HG02763 (cell line): ENCODE results near the gene KCNH1.
"Not testable (repeated sequence)": the region's sequence is repeated elsewhere in the genome, so short reads cannot be mapped to it uniquely, and the experiment has no call there.

Experiments used
- ATAC-seq: cut with Tn5 transposase; IDR thresholded peaks from one replicate; pipeline ENCODE4 v1.9.1; 2021; ENCODE audit warnings: mild to moderate bottlenecking, moderate library complexity; ENCODE audit not compliant: unreplicated experiment

The KCNH1 gene

GRCh38 chr1:211013346-211014240 is 120.4 kb downstream of the KCNH1 start:
- no peak for ATAC-seq

GRCh38 chr1:211011128-211011527 is 122.8 kb downstream of the KCNH1 start:
- not testable (repeated sequence) for ATAC-seq

- ATAC-seq, result no peak
Observed at GRCh38 chr1:211009944-211010343, 124.0 kb downstream of the KCNH1 start.

- no peak for ATAC-seq
Observed at GRCh38 chr1:211007830-211008229, 126.1 kb downstream of the KCNH1 start.

- not testable (repeated sequence) for ATAC-seq
Observed at GRCh38 chr1:210995931-210996330, 138.0 kb downstream of the KCNH1 start.

GRCh38 chr1:210992837-210993236 is 141.1 kb downstream of the KCNH1 start:
- no peak for ATAC-seq

DNA sequence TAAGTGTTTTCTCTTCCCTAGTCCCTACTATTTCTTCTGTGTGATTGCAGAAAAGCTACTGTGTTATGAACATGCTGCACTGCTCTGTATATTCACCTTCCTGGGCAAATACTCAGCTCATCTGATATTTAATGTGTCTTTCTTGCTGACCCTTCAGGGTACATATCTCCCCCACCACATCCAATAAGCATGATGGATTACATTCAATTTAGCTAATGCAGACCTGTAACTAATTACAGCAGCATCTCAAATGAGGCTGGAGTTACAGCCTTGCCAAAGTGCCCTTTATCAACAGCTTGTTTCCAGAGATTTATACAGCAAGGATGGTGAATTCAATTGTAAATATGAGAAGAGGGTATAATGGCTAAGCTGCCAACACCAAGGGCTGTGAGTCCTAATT is 144.0 kb downstream of the KCNH1 start:
- no peak for ATAC-seq

DNA sequence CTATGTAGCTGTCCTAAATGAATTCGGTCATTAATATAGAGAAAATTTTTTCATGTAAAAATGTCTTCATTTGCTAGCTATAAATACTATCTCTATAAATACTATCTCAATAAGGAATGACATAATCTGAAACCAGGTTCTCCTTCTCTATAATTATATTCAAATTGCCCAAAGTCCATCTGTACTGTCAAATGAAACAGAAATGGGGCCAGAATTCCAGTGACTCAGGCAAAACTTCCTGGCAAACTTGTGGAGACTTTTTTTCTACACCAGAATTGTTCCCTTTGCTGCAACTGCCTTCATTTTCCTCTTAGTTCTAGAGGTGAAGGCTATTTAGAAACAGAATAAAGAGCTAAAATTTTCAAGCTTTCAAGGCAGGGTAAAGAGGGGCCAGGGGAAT is 152.5 kb downstream of the KCNH1 start:
- no peak for ATAC-seq

DNA sequence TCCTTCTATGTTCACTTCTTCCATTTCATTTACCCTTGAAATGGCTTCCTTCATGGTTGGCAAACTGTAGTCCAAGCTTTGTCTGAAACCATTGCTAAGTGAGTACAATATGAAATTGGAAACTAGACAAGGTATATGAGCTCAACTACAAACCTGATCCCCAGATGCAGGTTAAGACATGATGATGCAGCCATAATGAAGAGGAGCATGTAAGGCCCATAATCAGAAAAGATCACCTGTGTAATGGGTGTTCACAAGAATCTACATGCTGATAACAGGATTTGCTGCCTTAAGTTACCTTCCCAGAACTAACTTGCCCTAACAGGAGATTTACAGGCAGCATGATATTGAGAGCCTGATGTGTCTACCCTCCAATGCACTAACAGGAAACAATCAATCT is 153.9 kb downstream of the KCNH1 start:
- no peak for ATAC-seq

- no peak for ATAC-seq
Observed at GRCh38 chr1:210978974-210979354, 155.0 kb downstream of the KCNH1 start.

- no peak for ATAC-seq
Observed at GRCh38 chr1:210978316-210978973, 155.5 kb downstream of the KCNH1 start.

GRCh38 chr1:210951279-210951678 is 182.7 kb downstream of the KCNH1 start:
- no peak for ATAC-seq

GRCh38 chr1:210949940-210950546 is 183.9 kb downstream of the KCNH1 start:
- ATAC-seq, result not testable (repeated sequence)

DNA sequence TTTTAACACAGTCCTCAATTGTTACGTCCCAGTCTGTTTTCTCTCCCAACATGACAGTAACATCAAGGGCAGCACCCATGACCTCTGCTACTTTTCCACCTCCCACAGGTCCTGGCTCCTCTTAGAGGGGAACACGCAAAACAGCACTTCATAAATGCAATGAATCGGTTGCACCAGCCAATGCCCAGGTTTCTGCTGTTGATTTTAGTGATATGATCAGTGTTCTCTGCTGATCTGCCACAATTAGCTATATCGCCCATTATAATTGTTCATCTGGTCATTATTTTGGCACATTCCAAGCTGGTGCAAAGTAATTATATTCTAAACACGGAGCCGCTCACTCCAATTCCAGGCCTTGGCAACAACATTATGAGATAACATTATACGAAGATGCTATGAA is 184.5 kb downstream of the KCNH1 start:
- no peak for ATAC-seq

DNA sequence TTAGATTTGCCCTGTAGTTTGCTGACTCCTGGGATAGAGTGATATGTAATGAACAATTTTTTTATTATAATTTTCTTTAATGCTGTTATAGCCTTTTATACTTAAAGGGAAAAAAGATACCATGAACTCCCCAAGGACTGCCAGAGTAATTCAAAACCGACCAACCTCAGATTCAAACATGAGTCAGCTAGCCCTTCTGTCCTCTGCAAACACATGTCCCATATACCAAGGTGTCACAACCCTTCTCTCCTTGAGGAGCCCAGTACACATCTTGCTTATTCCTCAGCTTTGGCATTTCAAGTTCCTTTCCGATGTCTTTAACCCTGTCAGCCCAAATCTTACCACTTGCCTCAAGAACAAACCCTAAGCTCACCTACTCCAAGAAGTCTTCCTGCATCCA is 184.9 kb downstream of the KCNH1 start:
- ATAC-seq, result no peak

- ATAC-seq, result no peak
Observed at GRCh38 chr1:210944252-210944651, 189.7 kb downstream of the KCNH1 start.

GRCh38 chr1:210942513-210942912 is 191.4 kb downstream of the KCNH1 start:
- no peak for ATAC-seq

GRCh38 chr1:210940081-210940617 is 193.8 kb downstream of the KCNH1 start:
- no peak for ATAC-seq

GRCh38 chr1:210938416-210938925 is 195.5 kb downstream of the KCNH1 start:
- no peak for ATAC-seq

- ATAC-seq, result no peak
Observed at GRCh38 chr1:210937846-210938245, 196.1 kb downstream of the KCNH1 start.

- no peak for ATAC-seq
Observed at GRCh38 chr1:210935905-210936304, 198.0 kb downstream of the KCNH1 start.
